IPS-15b (cell line): ENCODE results near the gene DMXL1.
A peak's percentile ranks its signal among the peaks of the same experiment; 100 is the strongest.

Experiments
- H3K27me3 ChIP-seq: one replicate; pipeline ENCODE4 v1.6.1; 2013; ENCODE audit warnings: low read length; ENCODE audit not compliant: control insufficient read depth, insufficient read depth
- H3K36me3 ChIP-seq: one replicate; pipeline ENCODE4 v1.6.1; 2013; ENCODE audit warnings: low read length; ENCODE audit not compliant: control insufficient read depth, insufficient read depth
- H3K4me1 ChIP-seq: one replicate; pipeline ENCODE4 v1.6.1; 2013; ENCODE audit warnings: mild to moderate bottlenecking, low read length; ENCODE audit not compliant: control insufficient read depth, insufficient read depth
- H3K4me3 ChIP-seq: one replicate; pipeline ENCODE4 v1.5.1; 2013; ENCODE audit warnings: low read depth, low read length
- H3K9ac ChIP-seq: one replicate; pipeline ENCODE4 v1.6.1; 2013; ENCODE audit warnings: low read depth, mild to moderate bottlenecking, low read length
- H3K9me3 ChIP-seq: one replicate; pipeline ENCODE4 v1.6.1; 2013; ENCODE audit warnings: mild to moderate bottlenecking, low read length; ENCODE audit not compliant: control insufficient read depth, insufficient read depth

The DMXL1 gene

GRCh38 chr5:119267958-119268386 lies 197.1 kb downstream of the DMXL1 start:
- Histone ChIP-seq H3K4me1 (no peaks in the 10 kb centered on the region), H3K36me3 (no peaks in the 10 kb centered on the region), H3K9me3 (no peaks in the 10 kb centered on the region), H3K9ac (peak overlapping the region; percentile 79), H3K27me3 (peaks cover 10% of the 10 kb centered on the region), H3K4me3 (peak overlapping the region; percentile 99)

GRCh38 chr5:119268387-119269060 lies 197.6 kb downstream of the DMXL1 start:
- peak overlapping the region; percentile 79 for H3K9ac ChIP-seq
- no peaks in the 10 kb centered on the region for H3K4me1 ChIP-seq
- H3K4me3 ChIP-seq, result peak overlapping the region; percentile 99
- H3K27me3 ChIP-seq, result peaks cover 10% of the 10 kb centered on the region
- no peaks in the 10 kb centered on the region for H3K36me3 ChIP-seq
- no peaks in the 10 kb centered on the region for H3K9me3 ChIP-seq

DNA sequence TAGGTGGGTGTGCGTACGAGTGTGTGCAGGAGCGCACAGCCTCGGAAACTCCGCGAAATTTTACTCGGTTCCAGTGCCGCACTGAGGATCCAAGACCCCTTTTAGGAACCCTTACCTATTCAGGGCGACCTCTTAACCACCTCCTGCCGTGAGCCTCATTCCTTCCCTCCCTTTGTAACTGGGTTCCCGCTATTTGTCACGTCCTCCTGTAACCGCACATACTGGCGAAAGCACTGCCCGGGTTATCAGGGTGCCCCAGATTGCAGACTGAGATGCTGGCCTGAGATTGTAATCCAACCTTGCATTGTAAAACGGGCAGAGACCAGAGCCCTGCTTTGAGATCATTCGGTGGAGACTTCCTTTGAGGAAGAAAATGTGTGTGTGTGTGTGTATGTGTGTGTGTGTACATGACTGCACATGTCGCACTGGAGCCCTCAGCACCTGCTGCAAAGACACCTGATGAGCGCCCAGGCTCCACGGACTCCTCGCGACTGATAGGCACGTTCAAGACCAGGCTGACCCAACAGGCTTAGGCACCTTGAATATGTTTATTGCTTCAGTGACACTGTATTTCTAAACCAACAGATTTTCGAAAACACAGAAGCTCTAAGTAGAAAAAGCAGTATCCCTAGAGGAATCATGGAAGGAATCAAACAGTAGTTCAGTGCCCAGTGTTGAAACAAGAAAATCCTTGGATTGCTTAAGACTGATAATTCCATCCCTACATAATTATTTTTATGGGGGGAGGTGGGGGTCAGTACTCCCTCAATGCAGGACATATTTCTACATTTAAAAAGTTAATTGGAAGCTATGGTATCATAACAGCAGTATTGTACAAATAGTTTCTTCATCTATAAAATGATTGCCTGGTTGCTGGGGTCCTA lies 198.4 kb downstream of the DMXL1 start:
- Histone ChIP-seq H3K9ac (peak overlapping the region; percentile 74), H3K4me1 (peaks cover 6% of the 10 kb centered on the region), H3K27me3 (peaks cover 10% of the 10 kb centered on the region), H3K9me3 (no peaks in the 10 kb centered on the region), H3K36me3 (no peaks in the 10 kb centered on the region), H3K4me3 (peak overlapping the region; percentile 99)

- Histone ChIP-seq H3K4me1 (peaks cover 7% of the 10 kb centered on the region), H3K9me3 (no peaks in the 10 kb centered on the region), H3K4me3 (no peak overlapping the region), H3K27me3 (peaks cover 10% of the 10 kb centered on the region), H3K9ac (no peak overlapping the region), H3K36me3 (no peaks in the 10 kb centered on the region)
Observed at GRCh38 chr5:119270121-119270565, 199.3 kb downstream of the DMXL1 start.

DNA sequence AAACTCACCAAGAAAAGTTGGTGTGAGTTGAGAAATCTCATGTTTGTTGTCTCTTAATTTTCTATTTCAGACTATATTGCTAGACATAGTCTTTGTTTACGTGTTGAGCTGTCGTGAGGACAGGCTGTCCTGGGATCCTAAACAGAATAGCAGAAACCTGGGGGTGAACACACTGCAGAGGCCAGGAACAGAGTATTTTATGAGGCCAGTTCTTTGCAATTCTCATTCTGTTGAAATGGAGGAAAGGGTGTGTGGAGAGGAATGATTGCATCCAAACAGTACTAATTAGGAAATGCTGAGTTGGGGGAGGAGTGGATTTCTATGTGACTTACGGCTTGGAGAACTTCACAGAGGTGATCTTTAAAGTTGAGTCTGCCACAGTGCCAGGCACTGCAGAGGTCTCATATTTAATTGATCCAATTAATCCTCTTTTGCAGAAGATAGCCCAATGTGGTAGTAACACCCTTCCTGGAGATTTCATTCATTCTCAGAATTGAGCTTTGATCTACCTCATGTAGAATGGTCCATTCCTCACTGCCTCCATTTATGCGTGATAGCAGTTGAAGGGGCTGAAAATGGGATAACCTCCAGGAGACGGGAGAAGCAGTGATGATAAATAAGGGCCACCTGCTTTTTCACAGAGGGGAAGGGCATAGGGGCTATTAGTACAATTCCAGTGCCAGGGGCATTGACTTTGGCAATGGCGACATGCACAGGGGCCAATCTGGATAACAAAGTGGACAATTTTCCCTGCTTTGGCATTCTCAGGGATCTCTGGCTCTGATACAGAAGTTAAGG lies 200.3 kb downstream of the DMXL1 start:
- Histone ChIP-seq H3K36me3 (no peaks in the 10 kb centered on the region), H3K4me3 (no peak overlapping the region), H3K4me1 (peaks cover 7% of the 10 kb centered on the region)

DNA sequence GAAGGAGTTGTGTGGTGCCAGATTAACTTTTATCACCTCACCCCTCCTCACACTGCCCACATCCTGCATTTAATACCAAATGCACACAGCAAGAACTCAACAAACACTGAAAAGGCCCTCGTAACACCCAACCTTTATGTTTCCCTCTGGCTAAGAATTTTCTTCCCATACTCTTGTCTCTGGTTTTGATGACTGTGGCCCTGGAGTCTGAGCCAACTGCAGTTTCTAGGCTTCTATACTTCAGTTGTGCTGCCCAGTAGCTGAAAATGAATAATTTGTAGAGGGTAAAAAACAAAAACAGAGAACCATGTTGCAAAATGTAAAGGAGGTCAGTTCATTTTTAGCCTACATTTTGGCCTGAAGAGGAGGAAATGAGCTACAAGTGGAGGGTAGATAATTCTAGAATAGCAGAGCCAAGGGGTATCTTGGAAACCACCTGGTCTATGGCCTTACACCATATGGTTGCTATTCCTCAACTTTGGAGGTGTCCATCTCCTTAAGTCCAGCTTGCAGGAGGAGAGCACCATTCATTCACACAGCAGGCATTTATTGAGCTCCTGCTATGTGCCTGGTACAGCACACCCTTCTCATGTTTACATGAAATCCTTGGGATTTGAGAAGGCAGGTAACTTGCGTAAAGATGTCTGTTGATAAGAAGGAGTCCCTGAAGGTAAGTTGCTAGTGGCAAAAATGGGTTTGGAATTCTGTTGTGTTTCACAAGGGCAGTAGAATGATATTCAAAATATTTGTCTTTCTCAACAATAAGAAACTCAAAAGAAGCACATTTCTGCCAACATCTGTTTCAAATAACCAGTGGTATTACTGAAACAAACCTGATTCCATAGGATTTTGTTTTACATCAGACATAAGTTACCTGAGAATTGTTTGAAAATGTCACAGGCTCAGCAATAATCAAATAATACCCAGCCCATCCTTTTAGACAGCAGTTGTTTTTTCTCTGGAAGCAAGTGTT lies 201.2 kb downstream of the DMXL1 start:
- Histone ChIP-seq H3K4me1 (peaks cover 7% of the 10 kb centered on the region), H3K9me3 (no peaks in the 10 kb centered on the region), H3K9ac (no peak overlapping the region), H3K36me3 (no peaks in the 10 kb centered on the region), H3K4me3 (no peak overlapping the region), H3K27me3 (peaks cover 8% of the 10 kb centered on the region)

More for the DNA sequence above, 200.3 kb downstream of the DMXL1 start:
- Histone ChIP-seq H3K9me3 (no peaks in the 10 kb centered on the region), H3K9ac (no peak overlapping the region), H3K27me3 (peaks cover 10% of the 10 kb centered on the region)

- H3K4me1 ChIP-seq, result peaks cover 7% of the 10 kb centered on the region
- H3K9me3 ChIP-seq, result no peaks in the 10 kb centered on the region
- H3K4me3 ChIP-seq, result no peak overlapping the region
- H3K9ac ChIP-seq, result no peak overlapping the region
- H3K27me3 ChIP-seq, result peaks cover 7% of the 10 kb centered on the region
- H3K36me3 ChIP-seq, result no peaks in the 10 kb centered on the region
Observed at GRCh38 chr5:119273391-119273839, 202.5 kb downstream of the DMXL1 start.

GRCh38 chr5:119274030-119274766 lies 203.3 kb downstream of the DMXL1 start:
- H3K4me1 ChIP-seq, result peaks cover 7% of the 10 kb centered on the region
- H3K4me3 ChIP-seq, result no peak overlapping the region
- peaks cover 6% of the 10 kb centered on the region for H3K27me3 ChIP-seq
- no peaks in the 10 kb centered on the region for H3K9me3 ChIP-seq
- H3K9ac ChIP-seq, result no peak overlapping the region
- H3K36me3 ChIP-seq, result no peaks in the 10 kb centered on the region

GRCh38 chr5:119274767-119275130 lies 203.9 kb downstream of the DMXL1 start:
- H3K27me3 ChIP-seq, result peaks cover 2% of the 10 kb centered on the region
- H3K36me3 ChIP-seq, result no peaks in the 10 kb centered on the region
- H3K4me3 ChIP-seq, result no peak overlapping the region
- peaks cover 7% of the 10 kb centered on the region for H3K4me1 ChIP-seq
- no peak overlapping the region for H3K9ac ChIP-seq
- no peaks in the 10 kb centered on the region for H3K9me3 ChIP-seq

DNA sequence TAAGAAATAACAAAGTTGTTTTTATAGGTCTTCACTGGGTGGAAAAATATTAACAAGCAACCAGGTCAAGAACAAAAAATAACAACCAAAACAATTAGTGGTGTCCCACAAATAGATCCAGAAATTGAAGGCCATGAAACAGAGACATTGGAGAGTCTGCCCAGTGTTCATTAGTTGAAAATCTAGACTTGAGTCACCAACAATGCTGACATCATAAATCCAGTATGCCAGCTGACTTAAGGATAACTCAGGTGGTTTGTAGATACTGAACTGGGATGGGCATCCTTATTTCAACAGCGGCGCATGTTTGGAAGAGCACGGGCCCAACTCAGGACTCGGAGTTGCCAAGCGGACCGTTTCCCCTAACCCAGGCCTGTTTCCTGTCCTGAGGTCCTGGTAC lies 204.3 kb downstream of the DMXL1 start:
- Histone ChIP-seq H3K9me3 (no peaks in the 10 kb centered on the region), H3K27me3 (no peaks in the 10 kb centered on the region), H3K9ac (no peak overlapping the region), H3K4me3 (no peak overlapping the region), H3K36me3 (no peaks in the 10 kb centered on the region), H3K4me1 (peaks cover 7% of the 10 kb centered on the region)
